SHP77 treated with DMSO at 0.1 percent for 48 hours (cell line): Measurements from ENCODE around the gene SECISBP2.

Source experiments
- DNase-seq: peaks from one replicate; lab custom pipeline; 2025; lab: John Stamatoyannopoulos, UW

SECISBP2 gene

GRCh38 chr9:89347651-89348050, 29.4 kb downstream of the SECISBP2 start:
- DNase-seq = no peak

- DNase-seq = no peak
Observed at GRCh38 chr9:89349607-89350006, 31.3 kb downstream of the SECISBP2 start.

GRCh38 chr9:89350988-89351557, 32.8 kb downstream of the SECISBP2 start:
- no peak for DNase-seq

GRCh38 chr9:89351584-89352300, 33.4 kb downstream of the SECISBP2 start:
- no peak for DNase-seq

GRCh38 chr9:89352451-89352850, 34.2 kb downstream of the SECISBP2 start:
- no peak for DNase-seq

- no peak for DNase-seq
Observed at GRCh38 chr9:89352874-89353649, 34.8 kb downstream of the SECISBP2 start.

- no peak for DNase-seq
Observed at GRCh38 chr9:89353989-89354388, 35.7 kb downstream of the SECISBP2 start.

- no peak for DNase-seq
Observed at GRCh38 chr9:89354471-89354870, 36.2 kb downstream of the SECISBP2 start.

GRCh38 chr9:89356782-89357181, 38.5 kb downstream of the SECISBP2 start:
- no peak for DNase-seq

- no peak for DNase-seq
Observed at GRCh38 chr9:89357331-89358197, 39.3 kb downstream of the SECISBP2 start.

GRCh38 chr9:89358376-89358916, 40.1 kb downstream of the SECISBP2 start:
- no peak for DNase-seq

- DNase-seq = no peak
Observed at GRCh38 chr9:89358985-89359384, 40.7 kb downstream of the SECISBP2 start.

GRCh38 chr9:89359751-89360261, 41.5 kb downstream of the SECISBP2 start:
- no peak for DNase-seq

GRCh38 chr9:89360465-89360864, 42.2 kb downstream of the SECISBP2 start:
- no peak for DNase-seq

GRCh38 chr9:89361031-89361430, 42.7 kb downstream of the SECISBP2 start:
- DNase-seq = no peak

GRCh38 chr9:89361816-89362646, 43.7 kb downstream of the SECISBP2 start:
- DNase-seq = no peak

- no peak for DNase-seq
Observed at GRCh38 chr9:89362647-89363310, 44.5 kb downstream of the SECISBP2 start.

GRCh38 chr9:89363311-89363670, 45.0 kb downstream of the SECISBP2 start:
- no peak for DNase-seq

GRCh38 chr9:89363921-89364665, 45.8 kb downstream of the SECISBP2 start:
- no peak for DNase-seq
